AG09309 (cell line): ENCODE results near the gene GLRB.
"Not testable (repeated sequence)": the region's sequence is repeated elsewhere in the genome, so short reads cannot be mapped to it uniquely, and the experiment has no call there.

Experiments
- DNase-seq: peaks from one replicate; pipeline ENCODE4 v3.0.0-alpha.2; 2010; ENCODE audit warnings: low read depth
- H3K4me3 ChIP-seq: 2 replicates; pipeline ENCODE4 v1.5.1; 2011; ENCODE audit warnings: mild to moderate bottlenecking, low read depth, low read length, moderate library complexity; ENCODE audit not compliant: control insufficient read depth
- CTCF ChIP-seq: IDR thresholded peaks from 2 replicates; pipeline ENCODE4 v1.5.1; 2011; ENCODE audit warnings: mild to moderate bottlenecking, low read depth, low read length, inconsistent platforms; ENCODE audit not compliant: insufficient read depth, control insufficient read depth; ENCODE audit errors: missing control alignments

The GLRB gene

GRCh38 chr4:157151711-157152110, 75.8 kb downstream of the GLRB start:
- peak; percentile 35 for DNase-seq
- no peak for TF ChIP-seq CTCF
- H3K4me3 ChIP-seq, result no peak overlapping the region

- TF ChIP-seq CTCF, result no peak
- no peak for DNase-seq
- no peak overlapping the region for H3K4me3 ChIP-seq
Observed at GRCh38 chr4:157165935-157166610, 90.1 kb downstream of the GLRB start.

- no peak for TF ChIP-seq CTCF
- H3K4me3 ChIP-seq, result no peak overlapping the region
- DNase-seq, result no peak
Observed at GRCh38 chr4:157170321-157170720, 94.4 kb downstream of the GLRB start.

- TF ChIP-seq CTCF, result peak; percentile 41
- no peak overlapping the region for H3K4me3 ChIP-seq
- DNase-seq, result no peak
Observed at GRCh38 chr4:157172011-157172410, 96.1 kb downstream of the GLRB start.

- not testable (repeated sequence) for DNase-seq, H3K4me3 ChIP-seq
Observed at GRCh38 chr4:157180268-157180667, 104.3 kb downstream of the GLRB start.

- H3K4me3 ChIP-seq, result no peak overlapping the region
- no peak for TF ChIP-seq CTCF
- no peak for DNase-seq
Observed at GRCh38 chr4:157184300-157184699, 108.3 kb downstream of the GLRB start.

GRCh38 chr4:157185363-157185762, 109.4 kb downstream of the GLRB start:
- no peak for TF ChIP-seq CTCF

More at GRCh38 chr4:157185363-157185762, 109.4 kb downstream of the GLRB start:
- DNase-seq, result no peak
- H3K4me3 ChIP-seq, result no peak overlapping the region
